Measurements from ENCODE around the gene FOXF2.
A peak's percentile ranks its signal among the peaks of the same experiment; 100 is the strongest.

Gene FOXF2

GRCh38 chr6:1407499-1407990, 18.2 kb downstream of the FOXF2 start:
- no peak for DNase-seq (ENCODE audit: low read depth in 2 of 2)

- no peak for DNase-seq (ENCODE audit: low read depth in 2 of 2)
These were observed 20.5 kb downstream of the FOXF2 start for GRCh38 chr6:1409774-1410465.

- DNase-seq (ENCODE audit: low read depth in 2 of 2) = no peak
These were observed 23.5 kb downstream of the FOXF2 start for GRCh38 chr6:1412901-1413300.

GRCh38 chr6:1415416-1416063, 26.2 kb downstream of the FOXF2 start:
- no peak for DNase-seq (ENCODE audit: low read depth in 2 of 2)

- DNase-seq (ENCODE audit: low read depth in 2 of 2) = no peak
These were observed 26.9 kb downstream of the FOXF2 start for GRCh38 chr6:1416191-1416760.

- no peak for DNase-seq (ENCODE audit: low read depth in 2 of 2)
These were observed 27.4 kb downstream of the FOXF2 start for GRCh38 chr6:1416820-1417219.

- no peak for DNase-seq (ENCODE audit: low read depth in 2 of 2)
These were observed 28.3 kb downstream of the FOXF2 start for GRCh38 chr6:1417718-1418117.

- DNase-seq (ENCODE audit: low read depth in 2 of 2) = no peak
These were observed 29.3 kb downstream of the FOXF2 start for GRCh38 chr6:1418471-1419191.

- DNase-seq (ENCODE audit: low read depth in 2 of 2) = no peak
These were observed 31.0 kb downstream of the FOXF2 start for GRCh38 chr6:1420382-1420781.

GRCh38 chr6:1422290-1422689, 32.9 kb downstream of the FOXF2 start:
- DNase-seq (ENCODE audit: low read depth in 2 of 2) = no peak

GRCh38 chr6:1423578-1423977, 34.2 kb downstream of the FOXF2 start:
- no peak for DNase-seq (ENCODE audit: low read depth in 2 of 2)

- DNase-seq (ENCODE audit: low read depth in 2 of 2) = peak in 1 of 2 donors; percentile 9
These were observed 35.0 kb downstream of the FOXF2 start for GRCh38 chr6:1424306-1424927.

- no peak for DNase-seq (ENCODE audit: low read depth in 2 of 2)
These were observed 37.0 kb downstream of the FOXF2 start for GRCh38 chr6:1426416-1426815.

GRCh38 chr6:1435806-1436205, 46.4 kb downstream of the FOXF2 start:
- DNase-seq (ENCODE audit: low read depth in 2 of 2) = no peak

GRCh38 chr6:1436334-1437306, 47.2 kb downstream of the FOXF2 start:
- DNase-seq (ENCODE audit: low read depth in 2 of 2) = peak; percentile 10 to 26

- no peak for DNase-seq (ENCODE audit: low read depth in 2 of 2)
These were observed 48.4 kb downstream of the FOXF2 start for GRCh38 chr6:1437553-1438406.

GRCh38 chr6:1438471-1438881, 49.1 kb downstream of the FOXF2 start:
- DNase-seq (ENCODE audit: low read depth in 2 of 2) = no peak

- DNase-seq (ENCODE audit: low read depth in 2 of 2) = no peak
These were observed 50.0 kb downstream of the FOXF2 start for GRCh38 chr6:1439349-1439748.

- DNase-seq (ENCODE audit: low read depth in 2 of 2) = no peak
These were observed 53.6 kb downstream of the FOXF2 start for GRCh38 chr6:1442929-1443328.
